ENCODE results near the gene HPD. TPM values are rescaled to one million over a fixed set of nuclear protein-coding genes. Genes with fewer than 3 reads are reported as not detected.

HPD gene
- total RNA-seq, 1 donor from 2014 or later, result not detected

DNA sequence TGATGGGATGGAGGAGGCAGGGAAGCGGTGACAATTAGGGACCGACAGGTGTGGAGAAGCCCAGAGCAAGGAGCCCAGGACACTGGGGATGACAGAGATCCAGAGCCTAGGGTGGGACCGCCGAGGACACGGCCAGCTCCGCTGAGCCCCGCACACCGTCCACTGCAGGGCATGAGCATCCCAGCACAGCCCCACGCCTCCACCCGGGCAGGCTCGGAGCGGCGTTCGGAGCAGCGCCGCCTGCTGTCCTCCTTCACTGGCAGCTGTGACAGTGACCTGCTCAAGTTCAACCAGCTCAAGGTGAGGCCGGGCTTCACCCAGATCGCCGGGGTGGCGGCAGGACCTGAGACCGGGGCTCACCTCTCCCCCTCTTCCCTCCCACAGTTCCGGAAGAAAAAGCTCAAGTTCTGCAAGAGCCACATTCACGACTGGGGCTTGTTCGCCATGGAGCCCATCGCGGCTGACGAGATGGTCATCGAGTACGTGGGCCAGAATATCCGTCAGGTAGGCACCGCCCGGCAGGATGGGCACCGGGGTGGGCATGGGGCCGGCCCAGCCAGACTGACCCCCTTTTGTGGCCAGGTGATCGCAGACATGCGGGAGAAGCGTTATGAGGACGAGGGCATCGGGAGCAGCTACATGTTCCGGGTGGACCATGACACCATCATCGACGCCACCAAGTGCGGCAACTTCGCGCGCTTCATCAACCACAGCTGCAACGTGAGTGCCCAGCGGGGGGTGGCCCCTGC is 31.1 kb downstream of the HPD start:
- peaks cover 84% of the 10 kb centered on the region for H3K36me3 Mint-ChIP-seq (ENCODE audit: low read depth)
- TF ChIP-seq, protein P1, sequence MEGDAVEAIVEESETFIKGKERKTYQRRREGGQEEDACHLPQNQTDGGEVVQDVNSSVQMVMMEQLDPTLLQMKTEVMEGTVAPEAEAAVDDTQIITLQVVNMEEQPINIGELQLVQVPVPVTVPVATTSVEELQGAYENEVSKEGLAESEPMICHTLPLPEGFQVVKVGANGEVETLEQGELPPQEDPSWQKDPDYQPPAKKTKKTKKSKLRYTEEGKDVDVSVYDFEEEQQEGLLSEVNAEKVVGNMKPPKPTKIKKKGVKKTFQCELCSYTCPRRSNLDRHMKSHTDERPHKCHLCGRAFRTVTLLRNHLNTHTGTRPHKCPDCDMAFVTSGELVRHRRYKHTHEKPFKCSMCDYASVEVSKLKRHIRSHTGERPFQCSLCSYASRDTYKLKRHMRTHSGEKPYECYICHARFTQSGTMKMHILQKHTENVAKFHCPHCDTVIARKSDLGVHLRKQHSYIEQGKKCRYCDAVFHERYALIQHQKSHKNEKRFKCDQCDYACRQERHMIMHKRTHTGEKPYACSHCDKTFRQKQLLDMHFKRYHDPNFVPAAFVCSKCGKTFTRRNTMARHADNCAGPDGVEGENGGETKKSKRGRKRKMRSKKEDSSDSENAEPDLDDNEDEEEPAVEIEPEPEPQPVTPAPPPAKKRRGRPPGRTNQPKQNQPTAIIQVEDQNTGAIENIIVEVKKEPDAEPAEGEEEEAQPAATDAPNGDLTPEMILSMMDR (IDR thresholded peaks at IDR 0.05), result no peak
- ATAC-seq (ENCODE audit: low read depth), result no peak
- no peaks in the 10 kb centered on the region for H3K4me1 Mint-ChIP-seq
- ChIA-PET POLR2A (interaction anchor here (1.3 to 1.5 kb wide), 3 partner anchors 10 to 33 kb away, joined by 3 to 4 read pairs (median 3); partner anchors contain the start of gene SETD1B), CTCF (interaction anchor here (1.1 kb wide), 1 partner anchor 33 kb away, joined by 4 read pairs; no protein-coding TSS in a partner anchor)
- DNase-seq, result no peak
- intact Hi-C loops (cut with micrococcal nuclease), result no loop called here
- no peak overlapping the region for H3K4me3 Mint-ChIP-seq
- no peaks in the 10 kb centered on the region for H3K9me3 Mint-ChIP-seq
- H3K27ac Mint-ChIP-seq, result no peak overlapping the region
- H3K27me3 Mint-ChIP-seq, result no peaks in the 10 kb centered on the region

DNA sequence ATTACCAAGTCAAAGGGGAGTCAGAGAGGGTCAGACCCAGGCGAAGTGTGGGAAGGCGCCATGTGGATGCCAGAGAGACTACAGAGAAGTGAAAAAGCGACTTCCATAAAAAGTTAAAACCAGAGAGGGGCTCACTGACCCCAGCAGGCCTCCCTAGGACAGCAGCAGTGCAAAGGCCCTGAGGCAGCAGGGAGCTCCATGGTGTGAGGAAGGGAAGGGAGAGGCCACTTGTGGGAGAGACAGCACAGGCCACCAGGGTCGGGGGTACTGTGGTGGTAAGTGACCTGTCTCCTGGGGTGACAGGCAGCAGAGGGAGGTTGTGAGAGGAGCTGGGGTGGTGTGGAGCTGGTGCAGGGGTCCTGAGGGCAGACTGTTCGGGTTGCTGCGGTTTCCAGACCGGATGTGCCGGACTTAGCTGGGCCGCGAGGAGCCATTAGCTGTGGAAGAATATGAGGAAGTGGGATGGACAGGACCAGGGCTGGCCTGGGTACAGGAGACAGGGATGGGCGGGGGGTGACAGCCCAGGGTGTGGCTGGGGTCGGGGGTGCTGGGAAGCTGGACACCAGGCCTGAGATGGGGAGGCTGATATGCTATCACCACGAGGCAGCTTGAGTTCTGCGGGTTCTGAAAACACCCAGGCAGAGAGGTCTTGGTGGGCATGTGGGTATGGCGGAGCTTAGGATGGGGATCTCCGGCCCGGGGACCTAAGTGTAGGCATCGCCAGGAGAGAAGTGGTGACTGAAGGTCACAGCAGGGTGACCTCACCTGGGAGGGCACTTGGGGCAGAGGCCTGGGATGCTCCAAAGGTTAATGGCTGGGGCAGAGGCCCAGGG is 32.1 kb downstream of the HPD start:
- H3K9me3 Mint-ChIP-seq, result no peaks in the 10 kb centered on the region
- no peaks in the 10 kb centered on the region for H3K4me1 Mint-ChIP-seq
- DNase-seq (no peak), ATAC-seq (ENCODE audit: low read depth) (no peak)
- POLR2A ChIA-PET, result interaction anchor here (0.6 to 1.5 kb wide), 4 partner anchors 11 to 451 kb away, joined by 3 to 6 read pairs (median 4); no protein-coding TSS in a partner anchor
- CTCF ChIA-PET, result interaction anchor here (1.2 to 1.3 kb wide), 2 partner anchors 11 to 33 kb away, joined by 3 to 9 read pairs; partner anchors contain the start of gene RHOF
- intact Hi-C loops (cut with micrococcal nuclease), result no loop called here
- H3K36me3 Mint-ChIP-seq (ENCODE audit: low read depth), result peaks cover 83% of the 10 kb centered on the region
- TF ChIP-seq, protein P1 (IDR thresholded peaks at IDR 0.05), result no peak
- H3K27me3 Mint-ChIP-seq, result no peaks in the 10 kb centered on the region
- no peak overlapping the region for H3K4me3 Mint-ChIP-seq
- no peak overlapping the region for H3K27ac Mint-ChIP-seq

DNA sequence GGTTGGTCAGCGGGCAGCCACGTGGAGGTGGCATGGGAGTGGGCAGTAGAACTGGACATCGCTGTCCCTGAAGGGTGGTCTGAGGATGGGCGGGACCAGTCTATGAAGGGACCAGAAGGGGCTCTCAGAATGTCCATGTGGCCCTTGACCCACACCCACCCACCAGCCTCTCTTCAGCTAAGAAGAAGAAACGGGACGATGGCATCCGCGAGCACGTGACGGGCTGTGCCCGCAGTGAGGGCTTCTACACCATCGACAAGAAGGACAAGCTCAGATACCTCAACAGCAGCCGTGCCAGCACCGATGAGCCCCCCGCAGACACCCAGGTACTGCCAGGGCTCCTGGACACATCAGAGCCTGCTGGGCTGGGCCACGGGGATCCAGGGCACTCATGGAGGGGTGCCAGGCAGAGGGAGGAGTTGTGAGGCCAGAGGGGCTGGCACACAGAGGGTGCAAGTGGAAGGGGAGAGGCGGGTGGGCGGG is 33.6 kb downstream of the HPD start:
- Mint-ChIP-seq H3K4me1 (no peaks in the 10 kb centered on the region), H3K27ac (no peak overlapping the region), H3K4me3 (no peak overlapping the region), H3K36me3 (ENCODE audit: low read depth) (peaks cover 80% of the 10 kb centered on the region), H3K9me3 (no peaks in the 10 kb centered on the region), H3K27me3 (no peaks in the 10 kb centered on the region)
- ATAC-seq (ENCODE audit: low read depth), result no peak
- intact Hi-C loops (cut with micrococcal nuclease), result no loop called here
- DNase-seq, result no peak
- POLR2A ChIA-PET, result interaction anchor here (0.9 to 1.5 kb wide), 3 partner anchors 30 to 113 kb away, joined by 3 to 4 read pairs (median 3); partner anchors contain the start of gene PSMD9
- CTCF ChIA-PET, result interaction anchor here (1.3 kb wide), 2 partner anchors 13 to 31 kb away, joined by 4 to 5 read pairs; partner anchors contain the start of gene RHOF
- TF ChIP-seq, protein P1 (IDR thresholded peaks at IDR 0.05), result no peak

DNA sequence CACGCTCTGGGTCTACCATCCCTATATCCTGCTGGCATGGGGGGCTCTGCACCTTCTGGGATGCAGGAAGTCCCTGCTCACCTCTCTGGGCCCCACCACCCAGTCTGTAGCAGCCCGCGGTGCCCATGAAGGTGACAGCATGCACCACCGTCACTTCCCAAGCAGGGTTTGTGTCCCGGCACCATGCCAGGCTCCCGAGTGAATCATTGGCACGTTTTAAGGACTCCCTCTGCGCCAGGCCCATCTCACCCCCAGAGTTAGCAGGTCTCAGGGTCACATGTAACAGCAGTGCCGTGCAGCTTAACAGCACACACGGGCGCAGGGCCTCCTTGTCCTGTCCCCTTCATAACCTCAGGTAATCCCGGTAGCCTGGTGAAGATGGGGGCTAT is 34.9 kb downstream of the HPD start:
- ATAC-seq (ENCODE audit: low read depth), result no peak
- no peaks in the 10 kb centered on the region for H3K4me1 Mint-ChIP-seq
- no peak overlapping the region for H3K4me3 Mint-ChIP-seq
- CTCF ChIA-PET, result interaction anchor here (1.3 kb wide), 2 partner anchors 12 to 30 kb away, joined by 4 to 5 read pairs; partner anchors contain the start of gene RHOF
- H3K9me3 Mint-ChIP-seq, result no peaks in the 10 kb centered on the region
- no peak for DNase-seq
- H3K27ac Mint-ChIP-seq, result no peak overlapping the region
- H3K36me3 Mint-ChIP-seq (ENCODE audit: low read depth), result peaks cover 80% of the 10 kb centered on the region
- intact Hi-C loops (cut with micrococcal nuclease), result no loop called here
- TF ChIP-seq, protein P1 (IDR thresholded peaks at IDR 0.05), result no peak
- no peaks in the 10 kb centered on the region for H3K27me3 Mint-ChIP-seq
- POLR2A ChIA-PET, result interaction anchor here (0.6 to 0.9 kb wide), 2 partner anchors 9 to 18 kb away, joined by 4 to 5 read pairs; no protein-coding TSS in a partner anchor
